Adipocyte (in vitro differentiated cells): ENCODE measurements around the gene CMIP.
A peak's percentile ranks its signal among the peaks of the same experiment; 100 is the strongest.
"Not testable (repeated sequence)": the region's sequence is repeated elsewhere in the genome, so short reads cannot be mapped to it uniquely, and the experiment has no call there.

Source experiments
- DNase-seq: peaks from one replicate; pipeline ENCODE4 v3.0.0-alpha.2; 2015; ENCODE audit warnings: low read depth
- H3K27me3 ChIP-seq: replicated peaks from 2 replicates; pipeline ENCODE4 v1.7.0; 2013; ENCODE audit warnings: mild to moderate bottlenecking, low read length, moderate library complexity; ENCODE audit not compliant: control insufficient read depth, insufficient read depth
- H3K36me3 ChIP-seq: 2 replicates; pipeline ENCODE4 v1.7.0; 2013; ENCODE audit warnings: low read length, mild to moderate bottlenecking, moderate library complexity; ENCODE audit not compliant: control insufficient read depth, insufficient read depth, severe bottlenecking
- H3K4me1 ChIP-seq: 2 replicates; pipeline ENCODE4 v1.7.0; 2013; ENCODE audit warnings: mild to moderate bottlenecking, low read length, moderate library complexity; ENCODE audit not compliant: control insufficient read depth, insufficient read depth
- H3K4me3 ChIP-seq: 2 replicates; pipeline ENCODE4 v1.7.0; 2013; ENCODE audit warnings: mild to moderate bottlenecking, low read length, moderate library complexity
- H3K9ac ChIP-seq: 2 replicates; pipeline ENCODE4 v1.7.0; 2013; ENCODE audit warnings: mild to moderate bottlenecking, low read length, moderate library complexity
- H3K9me3 ChIP-seq: 2 replicates; pipeline ENCODE4 v1.7.0; 2013; ENCODE audit warnings: mild to moderate bottlenecking, low read length, moderate library complexity; ENCODE audit not compliant: control insufficient read depth

Gene CMIP

GRCh38 chr16:81574168-81574567 lies 129.6 kb downstream of the CMIP start:
- no peaks in the 10 kb centered on the region for H3K27me3 ChIP-seq
- DNase-seq = no peak
- H3K9me3 ChIP-seq = no peaks in the 10 kb centered on the region
- H3K4me3 ChIP-seq = no peak overlapping the region
- peaks cover 5% of the 10 kb centered on the region for H3K4me1 ChIP-seq
- no peaks in the 10 kb centered on the region for H3K36me3 ChIP-seq
- no peak overlapping the region for H3K9ac ChIP-seq

GRCh38 chr16:81575307-81575706 lies 130.7 kb downstream of the CMIP start:
- H3K9ac ChIP-seq = no peak overlapping the region
- no peak for DNase-seq
- H3K4me3 ChIP-seq = no peak overlapping the region
- no peaks in the 10 kb centered on the region for H3K36me3 ChIP-seq
- H3K27me3 ChIP-seq = no peaks in the 10 kb centered on the region
- H3K4me1 ChIP-seq = no peaks in the 10 kb centered on the region
- H3K9me3 ChIP-seq = no peaks in the 10 kb centered on the region

- H3K4me3 ChIP-seq = no peak overlapping the region
- H3K9ac ChIP-seq = no peak overlapping the region
- no peaks in the 10 kb centered on the region for H3K36me3 ChIP-seq
- H3K27me3 ChIP-seq = no peaks in the 10 kb centered on the region
- H3K4me1 ChIP-seq = no peaks in the 10 kb centered on the region
- H3K9me3 ChIP-seq = no peaks in the 10 kb centered on the region
- no peak for DNase-seq
Measured at GRCh38 chr16:81575834-81576233, 131.2 kb downstream of the CMIP start.

GRCh38 chr16:81576696-81577095 lies 132.1 kb downstream of the CMIP start:
- no peak overlapping the region for H3K9ac ChIP-seq
- no peaks in the 10 kb centered on the region for H3K4me1 ChIP-seq
- H3K4me3 ChIP-seq = no peak overlapping the region
- no peaks in the 10 kb centered on the region for H3K36me3 ChIP-seq
- no peaks in the 10 kb centered on the region for H3K9me3 ChIP-seq
- DNase-seq = no peak
- H3K27me3 ChIP-seq = no peaks in the 10 kb centered on the region

GRCh38 chr16:81577272-81577671 lies 132.7 kb downstream of the CMIP start:
- not testable (repeated sequence) for DNase-seq, H3K9me3 ChIP-seq, H3K4me1 ChIP-seq, H3K9ac ChIP-seq, H3K36me3 ChIP-seq, H3K4me3 ChIP-seq, H3K27me3 ChIP-seq

GRCh38 chr16:81578076-81578475 lies 133.5 kb downstream of the CMIP start:
- Histone ChIP-seq H3K27me3 (no peaks in the 10 kb centered on the region), H3K4me3 (no peak overlapping the region), H3K9ac (no peak overlapping the region), H3K9me3 (no peaks in the 10 kb centered on the region), H3K4me1 (peaks cover 6% of the 10 kb centered on the region), H3K36me3 (no peaks in the 10 kb centered on the region)
- no peak for DNase-seq

GRCh38 chr16:81578636-81579413 lies 134.2 kb downstream of the CMIP start:
- Histone ChIP-seq H3K9me3 (no peaks in the 10 kb centered on the region), H3K9ac (no peak overlapping the region), H3K4me3 (no peak overlapping the region), H3K36me3 (no peaks in the 10 kb centered on the region), H3K4me1 (peaks cover 14% of the 10 kb centered on the region), H3K27me3 (no peaks in the 10 kb centered on the region)
- no peak for DNase-seq

- no peak overlapping the region for H3K9ac ChIP-seq
- H3K36me3 ChIP-seq = no peaks in the 10 kb centered on the region
- no peaks in the 10 kb centered on the region for H3K9me3 ChIP-seq
- no peak for DNase-seq
- H3K27me3 ChIP-seq = no peaks in the 10 kb centered on the region
- H3K4me1 ChIP-seq = peaks cover 23% of the 10 kb centered on the region
- no peak overlapping the region for H3K4me3 ChIP-seq
Measured at GRCh38 chr16:81581107-81581506, 136.5 kb downstream of the CMIP start.

- peaks cover 23% of the 10 kb centered on the region for H3K4me1 ChIP-seq
- H3K36me3 ChIP-seq = no peaks in the 10 kb centered on the region
- peak overlapping the region; percentile 53 for H3K9ac ChIP-seq
- no peaks in the 10 kb centered on the region for H3K27me3 ChIP-seq
- no peaks in the 10 kb centered on the region for H3K9me3 ChIP-seq
- H3K4me3 ChIP-seq = no peak overlapping the region
- DNase-seq = no peak
Measured at GRCh38 chr16:81582655-81583441, 138.2 kb downstream of the CMIP start.

GRCh38 chr16:81583893-81584631 lies 139.5 kb downstream of the CMIP start:
- H3K9ac ChIP-seq = no peak overlapping the region
- no peaks in the 10 kb centered on the region for H3K36me3 ChIP-seq
- no peaks in the 10 kb centered on the region for H3K9me3 ChIP-seq
- no peak for DNase-seq
- H3K4me3 ChIP-seq = no peak overlapping the region
- H3K4me1 ChIP-seq = peaks cover 23% of the 10 kb centered on the region
- H3K27me3 ChIP-seq = no peaks in the 10 kb centered on the region

GRCh38 chr16:81585785-81586184 lies 141.2 kb downstream of the CMIP start:
- H3K9me3 ChIP-seq = no peaks in the 10 kb centered on the region
- H3K36me3 ChIP-seq = no peaks in the 10 kb centered on the region
- no peaks in the 10 kb centered on the region for H3K27me3 ChIP-seq
- peaks cover 23% of the 10 kb centered on the region for H3K4me1 ChIP-seq
- DNase-seq = no peak
- no peak overlapping the region for H3K4me3 ChIP-seq
- no peak overlapping the region for H3K9ac ChIP-seq
